ENCODE data around the gene MASP1.

Gene MASP1

DNA sequence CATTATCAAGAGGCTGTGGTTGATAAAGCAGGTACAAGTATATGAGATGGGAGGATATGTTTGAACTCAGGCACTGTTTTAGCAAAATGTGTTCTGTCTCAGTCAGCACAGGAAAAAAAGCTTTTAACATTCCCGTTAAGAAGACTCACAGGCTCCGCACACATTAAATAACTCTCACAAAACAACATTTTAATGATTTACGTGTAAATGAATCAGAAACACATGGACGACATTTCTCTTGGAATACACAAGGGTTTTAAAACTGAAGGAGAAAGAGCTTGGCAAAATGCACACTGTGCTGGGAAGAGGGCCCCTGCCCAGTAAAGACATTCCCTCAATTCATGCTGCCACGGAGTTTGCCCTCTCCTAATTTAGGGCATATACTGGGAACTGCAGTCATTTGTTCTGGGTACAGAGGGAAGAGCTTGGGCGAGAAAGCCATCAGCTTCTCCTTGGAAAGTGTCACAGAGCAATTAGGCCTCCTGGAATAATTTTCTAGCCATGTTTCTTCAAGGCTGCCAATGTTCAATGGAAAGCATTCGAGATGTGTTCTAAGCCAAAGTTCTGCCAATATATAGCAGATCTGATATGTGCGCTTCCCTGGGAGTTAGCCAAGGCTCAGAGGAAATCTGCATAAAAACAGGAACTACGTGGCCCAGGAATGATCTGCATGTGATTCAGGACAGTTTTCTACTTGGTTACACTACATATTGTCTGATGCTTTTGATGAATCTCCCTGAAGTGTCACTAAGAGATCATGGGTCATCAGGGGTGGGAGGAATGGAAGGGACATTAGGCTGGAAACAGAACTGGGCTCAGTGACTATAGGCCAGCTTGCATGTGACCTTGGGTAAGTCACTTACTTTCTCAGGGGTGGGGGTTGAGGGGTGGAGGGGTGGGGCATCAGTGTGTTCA is 2.2 kb upstream of the MASP1 start:
- DNase-seq (ENCODE audit: low spot score), result no peak

DNA sequence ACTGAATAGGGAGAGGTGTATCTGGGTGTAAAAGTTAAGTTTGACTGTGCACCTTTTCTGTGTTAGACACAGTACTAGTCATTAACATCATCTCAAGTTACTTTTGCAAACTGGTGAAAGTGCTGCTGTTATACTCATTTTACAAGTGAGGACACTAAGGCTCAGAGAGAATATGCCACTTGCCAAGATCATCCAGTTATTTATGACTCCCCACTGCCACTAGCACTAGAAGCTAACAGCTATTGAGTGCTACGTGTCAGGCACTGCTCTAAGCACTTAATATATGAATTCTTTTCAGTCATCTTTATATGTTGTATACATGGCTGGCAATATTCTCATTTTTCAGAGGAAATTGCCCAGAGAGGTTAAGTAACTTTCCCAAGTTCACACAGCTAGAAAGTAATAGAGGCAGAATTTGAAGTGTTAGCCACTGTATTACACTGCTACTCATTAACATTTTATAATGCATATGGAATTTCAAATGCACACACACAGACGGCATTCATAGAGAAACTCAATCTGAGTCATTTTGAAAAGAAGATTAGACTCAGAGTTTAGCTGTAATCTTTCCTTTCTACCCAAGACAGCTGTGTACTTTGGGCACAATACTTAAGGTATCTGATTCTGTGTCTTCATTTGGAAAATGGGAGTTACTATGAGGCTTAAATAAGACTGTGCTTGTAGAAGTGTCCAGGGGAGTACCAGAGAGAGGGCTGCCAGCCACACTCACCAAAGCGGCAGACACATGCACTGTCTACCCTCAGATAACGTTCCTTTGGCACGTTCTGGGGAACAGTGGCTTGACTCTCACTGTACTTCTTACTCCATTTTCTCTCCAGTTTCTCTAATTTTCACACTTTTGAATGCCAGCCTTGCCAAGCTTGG is 1.3 kb upstream of the MASP1 start:
- DNase-seq (ENCODE audit: low spot score), result no peak

DNA sequence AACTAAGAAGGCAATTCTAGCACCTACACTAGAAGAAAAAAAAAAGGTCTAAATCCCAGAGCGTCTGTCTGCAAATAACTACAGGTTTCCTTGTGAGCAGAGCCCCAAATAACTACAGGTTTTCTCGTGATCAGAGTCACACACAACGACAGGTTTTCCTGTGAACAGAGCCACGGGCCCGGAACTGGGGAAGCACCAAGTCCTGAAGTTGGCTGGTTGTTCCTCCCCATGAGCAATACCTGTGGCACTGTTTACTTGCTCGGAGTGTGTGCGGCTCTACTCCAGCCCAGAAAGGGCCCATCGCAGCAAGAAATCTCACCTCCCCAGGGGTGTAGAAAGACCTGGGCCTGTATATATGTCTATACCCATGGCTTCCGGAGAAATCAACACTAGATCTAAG is 644 bp upstream of the MASP1 start:
- DNase-seq (ENCODE audit: low spot score), result no peak

DNA sequence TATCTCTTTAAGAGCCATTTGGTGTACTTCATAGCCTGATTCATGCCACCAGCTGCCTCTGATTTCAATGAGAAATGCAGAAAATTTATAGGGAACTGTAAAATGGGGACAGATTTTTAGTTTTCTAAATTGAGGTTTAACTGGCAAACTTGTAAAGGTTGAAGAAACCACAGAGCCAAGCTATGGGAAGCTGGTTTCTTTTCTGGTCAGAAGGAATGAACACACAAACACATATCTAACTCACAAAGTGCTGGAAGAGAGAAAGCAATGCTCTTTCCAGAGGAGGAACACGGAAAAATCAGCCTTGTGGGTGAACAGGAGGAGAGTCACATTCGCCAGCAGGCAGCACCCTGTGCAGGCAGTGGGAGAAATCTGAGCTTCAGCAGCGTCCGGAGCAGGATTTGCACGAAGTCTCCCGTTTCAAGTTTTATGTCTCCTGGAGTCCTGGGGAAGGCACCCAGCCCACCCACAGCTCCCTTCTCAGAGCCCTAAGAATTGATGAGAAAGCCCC is 481 bp downstream of the MASP1 start:
- DNase-seq (ENCODE audit: low spot score), result no peak

DNA sequence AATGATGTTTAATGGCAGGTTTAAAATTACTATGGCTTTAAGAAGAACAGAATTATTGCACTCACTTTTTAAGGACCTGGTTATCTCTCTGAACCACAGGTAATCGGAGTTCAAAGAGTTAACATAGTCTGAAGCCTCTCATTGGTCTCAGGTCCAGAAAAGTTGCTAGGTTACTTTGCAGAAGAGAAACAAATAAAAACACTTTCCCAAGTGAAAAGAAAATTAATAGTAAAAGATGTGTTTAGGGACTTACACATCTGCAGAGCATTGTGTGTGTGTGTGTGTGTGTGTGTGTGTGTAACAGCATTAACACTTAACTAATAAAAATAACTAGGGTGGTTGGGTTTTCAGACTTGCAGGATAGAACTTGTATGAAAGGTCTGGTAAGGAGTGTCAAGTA is 1.0 kb downstream of the MASP1 start:
- no peak for DNase-seq (ENCODE audit: low spot score)

DNA sequence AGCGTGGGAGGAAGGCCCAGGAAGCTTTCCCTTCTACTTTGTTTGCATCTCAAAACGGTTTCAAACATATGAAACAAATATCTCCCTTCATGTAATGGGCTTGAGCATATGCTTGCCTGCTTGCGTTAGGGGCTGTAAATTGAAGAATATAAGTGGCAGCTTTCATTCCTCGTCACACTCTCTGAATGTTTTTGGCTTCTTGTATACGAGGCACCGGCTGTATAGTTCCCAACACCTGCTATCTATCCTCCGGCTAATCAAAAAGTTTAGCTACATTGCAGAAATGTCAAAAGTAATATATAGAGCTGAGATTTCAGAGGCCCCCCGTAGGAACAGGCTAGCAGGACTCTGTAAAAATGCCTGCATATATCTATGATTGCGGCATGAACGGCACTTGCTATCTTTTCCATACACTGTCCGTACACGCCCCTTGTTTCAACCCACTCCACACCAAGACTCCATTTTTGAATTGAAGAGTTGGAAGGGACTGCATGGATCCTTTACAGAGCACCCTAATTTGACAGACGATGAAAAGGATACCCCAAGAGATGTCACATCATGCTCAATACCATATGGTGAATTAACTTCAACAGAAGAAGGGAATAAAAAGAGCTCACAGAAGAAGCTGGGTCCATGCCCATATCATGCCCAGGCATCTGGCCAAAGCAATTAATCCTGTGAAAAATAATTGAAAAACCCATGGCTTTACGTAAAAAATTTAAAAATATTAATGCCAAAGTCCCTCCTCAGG is 2.5 kb downstream of the MASP1 start:
- no peak for DNase-seq (ENCODE audit: low spot score)

DNA sequence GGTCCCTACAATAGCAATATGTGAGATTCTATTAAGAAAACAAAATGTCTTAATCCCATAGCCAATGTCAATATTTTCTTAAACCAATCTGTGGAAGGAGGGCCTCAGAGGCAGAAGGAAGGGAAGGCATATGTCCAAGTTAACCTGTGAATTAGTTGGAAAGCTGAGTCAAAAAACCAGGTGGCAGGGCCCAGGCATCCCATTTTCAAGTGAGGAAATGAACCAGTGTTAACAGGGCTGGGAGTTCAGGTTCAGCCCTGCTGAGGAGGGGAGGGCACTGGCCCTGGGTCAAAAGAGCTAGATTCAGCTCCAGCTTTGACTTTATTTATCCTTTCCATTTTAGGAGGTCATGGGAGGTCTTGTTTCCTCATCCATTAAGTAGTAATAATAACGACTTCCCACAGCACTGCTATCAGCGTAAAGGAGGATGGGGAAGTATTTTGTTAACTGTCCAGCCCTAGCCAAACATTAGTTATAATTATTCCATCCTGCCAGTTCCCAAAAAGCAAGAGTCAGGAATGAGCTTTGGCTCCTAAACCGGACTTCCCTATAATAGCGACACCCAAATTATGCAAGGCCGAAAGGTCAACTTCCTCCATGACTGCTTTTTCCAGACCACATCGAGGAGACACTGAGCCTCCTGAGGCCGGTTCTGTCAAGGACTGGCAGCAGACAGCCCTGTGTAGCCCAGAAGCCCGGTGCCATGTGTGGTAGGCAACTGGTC is 3.2 kb downstream of the MASP1 start:
- DNase-seq (ENCODE audit: low spot score), result no peak

DNA sequence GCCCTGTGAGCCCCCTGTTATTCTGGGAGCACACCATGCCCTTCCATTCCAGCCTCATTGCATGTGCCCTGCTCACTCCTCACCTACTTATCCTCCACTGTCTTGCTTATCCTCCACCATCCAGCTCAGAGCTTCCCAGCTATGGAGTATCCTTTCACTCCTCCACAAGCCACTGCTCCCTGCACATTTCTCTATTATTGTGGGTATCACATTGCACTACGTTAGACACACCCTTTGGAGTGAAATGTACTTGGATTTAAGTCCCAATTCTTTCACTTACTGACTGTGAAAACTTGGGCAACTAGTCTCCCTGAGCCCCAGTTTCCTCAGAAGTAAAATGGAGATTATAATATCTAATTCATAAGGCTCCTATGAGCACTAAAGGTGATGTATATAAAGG is 4.3 kb downstream of the MASP1 start:
- no peak for DNase-seq (ENCODE audit: low spot score)

DNA sequence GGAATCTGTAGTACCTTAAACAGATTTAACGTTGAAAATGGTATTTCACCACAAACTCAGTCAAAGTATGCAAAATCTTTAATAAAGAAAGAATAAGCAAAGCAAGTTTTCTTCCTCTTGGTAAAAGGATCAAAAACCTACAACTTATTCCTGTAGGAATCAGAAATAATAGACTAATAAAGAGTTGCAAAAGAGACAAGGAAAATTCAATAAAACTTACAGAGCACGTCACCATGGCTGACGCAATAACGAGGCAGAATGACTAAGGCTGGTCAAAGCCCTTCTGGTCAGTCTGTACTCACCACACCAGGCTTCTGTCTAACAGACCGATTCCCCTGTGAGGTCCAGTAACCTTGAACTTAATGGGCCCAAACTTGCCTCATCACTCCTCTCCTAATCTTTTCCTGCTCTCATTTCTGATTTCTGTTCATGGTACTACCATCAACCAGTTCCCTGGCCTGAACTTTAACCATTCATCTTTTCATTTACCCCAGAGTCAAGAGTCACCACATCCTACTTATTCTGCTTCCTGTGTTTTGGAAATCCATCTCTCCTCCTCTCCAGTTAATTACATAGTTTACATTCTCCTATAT is 5.0 kb downstream of the MASP1 start:
- no peak for DNase-seq (ENCODE audit: low spot score)

DNA sequence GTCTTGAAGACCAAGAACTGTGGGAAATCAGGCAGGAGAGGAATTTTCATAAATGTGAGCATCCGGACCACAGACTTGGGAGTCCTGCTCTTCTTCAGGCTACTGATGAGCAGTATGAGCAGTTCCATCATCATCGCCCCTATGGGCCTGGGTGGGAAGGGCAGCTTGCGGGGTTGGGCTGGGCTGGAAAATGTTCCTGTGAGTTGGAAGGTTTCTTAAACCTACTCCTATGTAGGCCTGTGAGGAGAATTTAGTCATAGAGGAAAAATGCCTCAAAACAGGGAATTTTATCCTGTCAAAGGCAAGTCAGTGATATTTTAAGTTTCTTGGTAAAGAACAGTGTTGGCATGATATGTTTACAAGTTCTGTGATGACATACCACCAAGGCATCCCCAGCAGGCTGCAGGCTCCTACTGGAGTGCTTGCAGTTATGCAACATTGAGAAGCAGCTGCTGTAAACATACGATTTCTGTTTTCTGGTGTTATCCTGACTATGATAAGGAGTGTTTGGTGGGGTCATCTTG is 10.3 kb downstream of the MASP1 start:
- DNase-seq (ENCODE audit: low spot score), result no peak

DNA sequence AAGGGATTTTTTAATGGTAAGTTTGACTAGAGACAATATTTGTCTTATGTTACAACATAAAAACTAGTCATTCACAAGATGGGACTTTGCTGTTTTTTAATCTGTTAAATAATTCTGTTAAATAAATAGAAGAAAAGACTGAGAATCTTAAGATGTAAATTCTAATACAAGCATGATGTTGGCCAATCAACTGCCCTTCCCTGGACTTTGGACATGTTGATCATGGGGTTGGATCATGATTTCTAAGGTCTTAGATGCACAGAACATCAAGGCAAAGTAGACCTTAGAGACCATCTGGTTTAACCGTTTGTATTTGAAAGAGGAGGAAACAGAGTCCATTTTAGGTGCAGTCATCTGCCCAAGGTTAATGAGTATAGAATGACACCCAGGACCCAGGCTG is 10.9 kb downstream of the MASP1 start:
- DNase-seq (ENCODE audit: low spot score), result no peak

DNA sequence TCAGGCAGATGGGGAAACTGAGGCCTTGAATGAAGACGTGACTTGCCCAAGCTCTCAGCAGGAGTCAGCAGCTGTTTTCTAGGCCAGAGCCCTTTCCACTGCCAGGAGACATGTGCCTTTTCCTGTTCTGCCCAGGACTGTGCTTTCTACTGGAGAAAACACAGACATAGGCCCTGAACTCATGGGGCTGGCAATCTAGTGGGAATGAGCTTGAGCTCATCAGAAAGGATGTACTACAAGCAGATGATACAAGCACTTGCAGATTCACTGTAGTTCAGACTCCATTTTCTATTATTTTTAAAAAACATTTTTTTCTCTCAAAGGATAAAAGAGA is 14.4 kb downstream of the MASP1 start:
- no peak for DNase-seq (ENCODE audit: low spot score)

DNA sequence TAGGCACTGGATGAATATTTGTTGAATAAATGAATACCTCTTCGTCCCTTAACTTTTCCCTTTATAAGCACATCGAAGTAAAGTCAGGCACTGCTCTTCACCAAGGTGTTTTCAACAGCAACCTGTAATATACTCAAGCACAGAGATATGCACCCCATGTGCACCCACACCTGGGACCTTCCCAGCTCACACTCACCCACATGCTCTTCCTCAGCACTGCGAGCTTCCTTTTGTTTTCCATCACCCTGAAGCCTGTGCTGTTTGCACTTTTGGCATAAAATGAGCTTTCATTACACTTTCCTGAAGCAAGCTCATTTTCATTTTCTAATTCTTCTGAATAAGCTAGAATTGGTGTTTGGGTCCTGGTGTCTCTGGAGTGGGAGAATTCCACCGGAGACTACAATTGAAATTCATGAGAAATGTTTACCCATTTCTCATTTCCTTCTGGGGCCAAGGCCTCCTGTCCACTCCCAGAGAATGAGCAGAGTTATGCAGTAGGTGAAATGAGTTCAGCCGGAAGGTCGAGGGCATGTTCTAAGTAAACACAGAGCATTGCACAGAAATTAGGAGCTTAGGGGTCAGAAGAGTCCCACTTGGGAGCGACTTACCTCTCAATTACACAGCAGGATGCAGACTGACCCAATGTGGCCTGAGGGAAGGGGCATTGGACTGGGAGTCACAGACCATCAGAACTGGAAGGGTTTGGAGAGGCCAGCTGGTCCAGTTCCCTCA is 15.0 kb downstream of the MASP1 start:
- DNase-seq (ENCODE audit: low spot score), result no peak

DNA sequence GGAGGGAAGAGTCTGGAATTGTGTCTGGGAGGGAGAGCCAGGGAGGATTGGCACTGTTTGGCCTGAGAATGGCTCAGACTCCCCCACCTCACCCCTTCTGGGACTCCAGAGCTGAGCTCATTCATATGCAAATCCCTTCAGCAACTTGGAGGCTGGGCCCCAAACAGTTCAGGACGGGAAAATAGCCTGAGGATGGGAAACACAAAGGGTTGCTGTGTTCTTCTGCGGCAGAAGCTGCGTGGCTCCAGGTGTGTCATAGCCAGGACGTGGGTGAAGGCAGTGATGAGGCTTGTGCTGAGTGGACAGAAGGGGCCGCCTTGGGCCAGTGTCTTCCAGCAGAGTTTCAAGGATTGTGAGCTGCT is 16.6 kb downstream of the MASP1 start:
- DNase-seq (ENCODE audit: low spot score), result no peak

DNA sequence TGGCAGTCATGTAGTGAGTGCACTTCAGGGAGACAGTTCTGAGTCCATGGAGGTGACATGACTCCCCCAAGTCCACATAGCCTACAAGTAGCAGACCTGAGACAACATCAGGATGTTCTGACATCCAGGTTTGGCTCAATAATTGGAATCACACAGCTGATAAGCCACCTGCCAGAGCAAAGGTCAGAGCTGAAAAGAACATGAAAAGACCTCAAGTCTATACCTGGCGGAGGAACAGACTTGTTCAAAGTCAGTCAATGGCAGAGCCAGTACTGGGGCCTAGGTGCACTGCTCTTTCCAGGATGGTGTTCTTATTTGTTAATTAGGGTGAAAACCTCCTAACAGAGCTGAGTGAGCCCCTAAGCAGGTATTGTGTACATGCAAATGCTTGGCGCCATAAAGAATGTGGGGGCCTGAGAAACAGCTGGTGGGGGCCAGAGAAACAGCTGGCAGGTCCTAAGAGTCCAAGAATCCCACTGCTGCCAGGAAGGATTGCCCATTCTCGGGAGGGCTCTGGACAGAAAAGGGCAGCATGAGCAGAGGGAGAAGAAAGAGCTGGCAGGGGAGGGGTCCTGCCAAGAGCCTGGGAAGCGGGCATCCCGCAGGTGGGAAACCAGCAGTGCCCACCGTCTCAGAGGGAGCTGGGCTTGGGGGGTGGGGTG is 17.1 kb downstream of the MASP1 start:
- DNase-seq (ENCODE audit: low spot score), result no peak

DNA sequence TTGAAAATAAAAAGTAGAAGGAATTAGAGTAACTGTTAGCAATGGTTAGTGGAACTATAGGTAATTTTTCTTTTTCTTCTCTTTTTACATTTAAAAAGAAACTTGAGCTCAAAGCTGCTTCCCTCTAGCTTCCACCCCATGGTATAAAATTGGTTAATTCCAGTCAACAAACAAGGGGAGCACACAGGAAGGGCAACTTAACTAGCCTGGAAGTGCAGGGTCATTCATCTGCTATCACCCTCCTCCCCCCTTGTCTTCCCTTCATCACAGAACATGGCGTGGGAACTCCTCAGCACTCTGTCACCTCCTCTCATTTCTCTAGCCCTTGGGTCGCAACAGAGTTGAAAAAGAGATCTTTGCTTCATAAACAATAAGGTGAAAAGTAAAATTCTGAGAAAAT is 20.0 kb downstream of the MASP1 start:
- DNase-seq (ENCODE audit: low spot score), result no peak

DNA sequence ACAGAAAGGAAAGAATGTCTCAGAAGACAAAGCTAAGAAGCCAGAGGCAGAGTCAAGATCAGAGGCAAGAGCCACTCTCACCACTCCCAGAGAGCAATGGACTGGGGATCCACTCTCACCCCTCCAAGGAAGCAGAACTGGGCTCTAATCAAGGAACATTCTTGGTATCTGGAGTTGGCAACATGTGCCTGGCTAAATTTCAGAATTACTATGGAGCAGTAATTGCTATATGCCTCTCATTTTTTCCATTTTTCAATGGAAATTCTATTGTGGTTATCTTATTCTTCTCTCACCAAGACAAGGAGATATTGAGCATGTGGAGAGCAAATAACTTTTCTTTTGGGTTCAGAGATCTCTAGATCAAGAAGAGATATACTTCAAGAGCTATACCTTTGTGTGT is 22.1 kb downstream of the MASP1 start:
- DNase-seq (ENCODE audit: low spot score), result no peak

DNA sequence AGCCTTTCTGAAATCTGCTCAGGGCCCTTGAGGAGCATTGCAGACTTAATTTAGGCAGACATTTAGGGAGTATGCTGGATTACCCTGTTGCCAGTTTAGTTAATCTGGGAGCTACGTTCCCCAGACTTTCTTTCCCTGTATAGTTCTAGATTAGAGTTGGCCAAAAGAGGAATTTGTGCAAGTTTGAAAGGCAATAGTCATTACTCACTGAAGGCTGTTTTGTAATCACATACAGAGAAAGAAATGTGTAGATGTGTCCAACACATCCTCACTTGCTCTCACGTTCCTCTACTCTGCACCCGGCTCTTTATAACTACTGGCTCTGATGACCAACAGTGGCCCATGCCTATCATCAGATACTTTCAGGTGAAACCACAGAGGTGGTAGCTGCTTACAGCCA is 24.2 kb downstream of the MASP1 start:
- no peak for DNase-seq (ENCODE audit: low spot score)

DNA sequence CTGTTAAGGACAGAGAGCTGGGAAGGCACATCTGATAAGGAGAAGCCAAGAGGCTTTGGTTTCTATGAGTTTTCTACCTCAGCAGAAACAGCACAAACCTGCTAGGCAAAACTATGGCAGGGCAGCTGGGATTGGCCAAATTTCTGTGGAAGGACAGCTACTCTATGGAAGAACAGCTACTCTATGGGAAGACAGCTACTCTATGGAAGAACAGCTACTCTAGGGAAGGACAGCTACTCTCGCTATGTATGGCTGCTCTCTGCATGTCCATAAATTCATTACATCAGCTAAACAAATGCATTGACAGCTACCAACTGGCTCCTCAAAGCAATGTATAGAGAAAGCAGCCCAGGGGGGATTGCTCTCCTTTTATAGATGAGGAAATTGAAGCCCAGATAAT is 24.8 kb downstream of the MASP1 start:
- no peak for DNase-seq (ENCODE audit: low spot score)

DNA sequence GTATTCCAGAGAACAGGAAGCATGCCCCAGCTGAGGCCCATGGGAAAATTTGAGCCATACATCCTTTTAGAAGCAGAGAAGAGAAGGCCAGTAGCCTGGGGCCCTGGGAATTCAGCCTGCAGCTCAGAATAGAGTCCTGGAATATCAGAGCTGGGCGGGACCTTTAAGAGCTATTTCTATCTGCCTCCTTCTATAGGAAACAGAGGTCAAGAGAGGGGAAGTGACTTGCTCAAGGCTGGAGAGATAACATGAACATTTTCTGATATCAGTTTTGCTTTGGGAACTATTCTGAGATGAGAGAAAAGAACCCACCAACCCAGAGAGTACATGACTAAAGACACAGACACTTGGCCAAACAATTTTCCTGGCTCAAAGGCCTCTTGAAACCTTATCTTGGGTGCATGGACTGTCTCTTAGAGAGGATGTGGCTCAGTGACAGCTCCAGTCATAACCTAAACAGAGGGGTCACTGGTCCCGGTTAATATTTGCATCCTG is 26.0 kb downstream of the MASP1 start:
- DNase-seq (ENCODE audit: low spot score), result no peak
